Prostate gland (tissue), 2 donors: Measurements from ENCODE around the gene FAM234A. TPM values are rescaled to one million over a fixed set of nuclear protein-coding genes. Genes with fewer than 3 reads are reported as not detected.

Experiments used
- DNase-seq: peaks from one replicate; pipeline ENCODE4 v3.0.0-alpha.2; 2019; ENCODE audit warnings: low spot score
- H3K27ac ChIP-seq, 2 donors: fragments of 200-600 bp; sonication (generic); 2 replicates each; pipeline ENCODE4 v1.5.1; 2017 to 2019
- H3K27me3 ChIP-seq: fragments of 200-600 bp; sonication (generic); replicated peaks from 2 replicates; pipeline ENCODE4 v1.5.1; 2019; ENCODE audit not compliant: insufficient read depth
- H3K36me3 ChIP-seq, 2 donors: fragments of 200-600 bp; sonication (generic); 1 replicate in 1 of 2; 2 replicates in 1 of 2; pipeline versions ENCODE4 v1.5.1 to v1.8.1; 2017 to 2019
- H3K4me1 ChIP-seq: fragments of 200-600 bp; sonication (generic); replicated peaks from 2 replicates; pipeline ENCODE4 v1.5.1; 2019
- H3K4me3 ChIP-seq, 2 donors: fragments of 200-600 bp; sonication (generic); 2 replicates each; pipeline ENCODE4 v1.5.1; 2017 to 2019
- H3K9me3 ChIP-seq: fragments of 200-600 bp; sonication (generic); 2 replicates; pipeline ENCODE4 v1.5.1; 2017
- POLR2A ChIP-seq: fragments of 450-650 bp; IDR thresholded peaks from one replicate; pipeline ENCODE4 v1.6.1; 2016; ENCODE audit warnings: antibody characterized with exemption, mild to moderate bottlenecking
- POLR2AphosphoS5 ChIP-seq: sonication (generic); formaldehyde crosslinking; IDR thresholded peaks from one replicate; pipeline ENCODE4 v1.6.1; 2017; ENCODE audit warnings: antibody characterized with exemption
- WGBS: methylation state at CpG from one replicate; pipeline ENCODE4 v1.1.5; 2018; 5-methylcytosine and 5-hydroxymethylcytosine counted together
- intact Hi-C: fragments of 100-400 bp; cut with DNase I; formaldehyde crosslinking; loops from one replicate; pipeline ENCODE4 v1.14.2; 2022
- total RNA-seq, 2 donors: library from RNA; depleted of rRNA; stranded (reverse); fragments of >200 nt; gene quantifications; one replicate each; pipeline ENCODE4 v1.1.0, GENCODE V29; 2016
- TF ChIP-seq, protein P1 (sequence below), 4 experiments: fragments of 200-600 bp in 2 of 4; fragments of 450-650 bp in 2 of 4; sonication (generic) in 2 of 4; IDR thresholded peaks; 1 replicate in 3 of 4; 2 replicates in 1 of 4; pipeline ENCODE4 v1.5.1; 2016 to 2019; ENCODE audit warnings: antibody characterized with exemption in 4 of 4, mild to moderate bottlenecking in 2 of 4, moderate library complexity in 2 of 4

FAM234A gene
- total RNA-seq, 2 donors from 2014 or later, result 83.8 to 114 TPM

DNA sequence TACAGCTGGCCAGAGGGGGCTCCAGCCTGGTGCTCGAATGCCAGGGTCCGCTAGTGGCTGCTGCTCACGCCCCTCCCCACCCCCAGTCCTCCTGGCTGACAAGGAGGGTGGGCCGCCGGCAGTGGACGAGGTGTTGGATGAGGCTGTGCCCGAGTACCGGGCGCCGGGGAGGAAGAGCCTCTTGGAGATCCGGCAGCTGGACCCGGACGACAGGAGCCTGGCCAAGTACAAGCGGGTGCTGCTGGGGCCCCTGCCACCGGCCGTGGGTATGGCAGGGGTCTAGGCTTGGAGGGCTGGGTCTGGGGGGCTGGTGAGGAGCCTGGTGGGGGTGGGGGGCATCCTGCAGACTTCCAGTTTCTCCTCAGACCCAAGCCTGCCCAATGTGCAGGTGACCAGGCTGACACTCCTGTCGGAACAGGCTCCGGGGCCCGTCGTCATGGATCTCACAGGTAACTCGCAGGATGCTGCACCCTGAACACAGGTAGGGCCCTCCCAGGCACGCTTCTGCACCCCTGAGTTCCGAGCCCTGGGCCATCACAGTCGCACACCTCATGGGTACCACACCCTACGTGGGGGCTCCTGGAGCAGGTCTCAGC, 47.1 kb downstream of the FAM234A start:
- H3K9me3 ChIP-seq, result no peaks in the 10 kb centered on the region
- WGBS, result 38% methylated on average over 21 of the region's 25 CpGs
- no peak overlapping the region for H3K27ac ChIP-seq
- intact Hi-C loops, result no loop called here
- H3K27me3 ChIP-seq, result peaks cover 6% of the 10 kb centered on the region
- peaks cover 5% of the 10 kb centered on the region for H3K4me1 ChIP-seq
- DNase-seq, result no peak
- H3K4me3 ChIP-seq, result no peak overlapping the region
- no peaks in the 10 kb centered on the region for H3K36me3 ChIP-seq
- TF ChIP-seq POLR2AphosphoS5 (no peak), POLR2A (no peak)
- TF ChIP-seq, protein P1, sequence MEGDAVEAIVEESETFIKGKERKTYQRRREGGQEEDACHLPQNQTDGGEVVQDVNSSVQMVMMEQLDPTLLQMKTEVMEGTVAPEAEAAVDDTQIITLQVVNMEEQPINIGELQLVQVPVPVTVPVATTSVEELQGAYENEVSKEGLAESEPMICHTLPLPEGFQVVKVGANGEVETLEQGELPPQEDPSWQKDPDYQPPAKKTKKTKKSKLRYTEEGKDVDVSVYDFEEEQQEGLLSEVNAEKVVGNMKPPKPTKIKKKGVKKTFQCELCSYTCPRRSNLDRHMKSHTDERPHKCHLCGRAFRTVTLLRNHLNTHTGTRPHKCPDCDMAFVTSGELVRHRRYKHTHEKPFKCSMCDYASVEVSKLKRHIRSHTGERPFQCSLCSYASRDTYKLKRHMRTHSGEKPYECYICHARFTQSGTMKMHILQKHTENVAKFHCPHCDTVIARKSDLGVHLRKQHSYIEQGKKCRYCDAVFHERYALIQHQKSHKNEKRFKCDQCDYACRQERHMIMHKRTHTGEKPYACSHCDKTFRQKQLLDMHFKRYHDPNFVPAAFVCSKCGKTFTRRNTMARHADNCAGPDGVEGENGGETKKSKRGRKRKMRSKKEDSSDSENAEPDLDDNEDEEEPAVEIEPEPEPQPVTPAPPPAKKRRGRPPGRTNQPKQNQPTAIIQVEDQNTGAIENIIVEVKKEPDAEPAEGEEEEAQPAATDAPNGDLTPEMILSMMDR (IDR thresholded peaks at IDR 0.05), result no peak

- no peaks in the 10 kb centered on the region for H3K9me3 ChIP-seq
- WGBS, result 72% methylated on average over 22 of the region's 22 CpGs
- no peaks in the 10 kb centered on the region for H3K36me3 ChIP-seq
- intact Hi-C loops, result no loop called here
- H3K27me3 ChIP-seq, result peaks cover 6% of the 10 kb centered on the region
- no peak overlapping the region for H3K4me3 ChIP-seq
- H3K27ac ChIP-seq, result no peak overlapping the region
- H3K4me1 ChIP-seq, result peaks cover 5% of the 10 kb centered on the region
- TF ChIP-seq POLR2A (no peak), POLR2AphosphoS5 (no peak)
- TF ChIP-seq, protein P1 (IDR thresholded peaks at IDR 0.05), result no peak
- no peak for DNase-seq
These were observed 47.9 kb downstream of the FAM234A start for GRCh38 chr16:282491-282890.

GRCh38 chr16:283033-283805, 48.6 kb downstream of the FAM234A start, which contains the start of gene PDIA2:
Gene PDIA2, plus strand, starts transcription at chr16:283164. Its CDS starts 6 bp downstream, at chr16:283170.
- TF ChIP-seq, protein P1 (IDR thresholded peaks at IDR 0.05), result no peak
- H3K27ac ChIP-seq, result no peak within 1 kb of the TSS
- intact Hi-C loops, result no loop called here
- peaks cover 6% of the 10 kb centered on the region for H3K27me3 ChIP-seq
- no peak within 1 kb of the TSS for H3K4me3 ChIP-seq
- H3K36me3 ChIP-seq, result no peaks in the 10 kb centered on the region
- no peak for DNase-seq
- H3K9me3 ChIP-seq, result no peaks in the 10 kb centered on the region
- 74% methylated on average over 19 of the region's 25 CpGs for WGBS
- H3K4me1 ChIP-seq, result peaks cover 5% of the 10 kb centered on the region

GRCh38 chr16:284204-285120, 49.8 kb downstream of the FAM234A start:
- no peaks in the 10 kb centered on the region for H3K36me3 ChIP-seq
- no peak for DNase-seq
- 92% methylated on average over 48 of the region's 52 CpGs for WGBS
- H3K4me1 ChIP-seq, result peaks cover 5% of the 10 kb centered on the region
- peaks cover 6% of the 10 kb centered on the region for H3K27me3 ChIP-seq
- no peaks in the 10 kb centered on the region for H3K9me3 ChIP-seq
- H3K27ac ChIP-seq, result no peak overlapping the region
- TF ChIP-seq POLR2AphosphoS5 (no peak), POLR2A (no peak)
- TF ChIP-seq, protein P1 (IDR thresholded peaks at IDR 0.05), result no peak
- H3K4me3 ChIP-seq, result no peak overlapping the region
- intact Hi-C loops, result no loop called here
